HEK293 (cell line): Measurements from ENCODE around the gene SBNO2.
A peak's percentile ranks its signal among the peaks of the same experiment; 100 is the strongest.

Experiments
- BCL11A ChIP-seq: fragments of 450-650 bp; formaldehyde crosslinking; IDR thresholded peaks from 2 replicates; pipeline ENCODE4 v1.5.1; 2016; ENCODE audit warnings: low read depth, missing biosample characterization, missing genetic modification characterization
- BCL11B ChIP-seq: fragments of 450-650 bp; formaldehyde crosslinking; IDR thresholded peaks from 2 replicates; pipeline ENCODE4 v1.5.1; 2016; ENCODE audit warnings: low read depth, missing biosample characterization, missing genetic modification characterization
- EGR2 ChIP-seq: fragments of 450-650 bp; formaldehyde crosslinking; IDR thresholded peaks from 2 replicates; pipeline ENCODE4 v1.5.1; 2016; ENCODE audit warnings: low read depth, missing biosample characterization, missing genetic modification characterization
- KLF1 ChIP-seq: fragments of 450-650 bp; formaldehyde crosslinking; IDR thresholded peaks from 2 replicates; pipeline ENCODE4 v1.5.1; 2016; ENCODE audit warnings: missing biosample characterization, missing genetic modification characterization
- KLF9 ChIP-seq: fragments of 450-650 bp; formaldehyde crosslinking; IDR thresholded peaks from 2 replicates; pipeline ENCODE4 v1.5.1; 2016; ENCODE audit warnings: missing biosample characterization, missing genetic modification characterization, low read depth
- RBAK ChIP-seq: fragments of 450-650 bp; formaldehyde crosslinking; IDR thresholded peaks from 2 replicates; pipeline ENCODE4 v1.5.1; 2016; ENCODE audit warnings: missing biosample characterization, missing genetic modification characterization
- SP7 ChIP-seq: fragments of 450-650 bp; formaldehyde crosslinking; IDR thresholded peaks from 2 replicates; pipeline ENCODE4 v1.5.1; 2016; ENCODE audit warnings: missing biosample characterization, missing genetic modification characterization
- WT1 ChIP-seq: fragments of 450-650 bp; formaldehyde crosslinking; IDR thresholded peaks from 2 replicates; pipeline ENCODE4 v1.5.1; 2016; ENCODE audit warnings: missing biosample characterization, missing genetic modification characterization
- YY1 ChIP-seq: fragments of 450-650 bp; formaldehyde crosslinking; IDR thresholded peaks from 2 replicates; pipeline ENCODE4 v1.5.1; 2018; ENCODE audit warnings: missing biosample characterization, missing genetic modification characterization
- ZBTB17 ChIP-seq: fragments of 450-650 bp; formaldehyde crosslinking; IDR thresholded peaks from 2 replicates; pipeline ENCODE4 v1.5.1; 2016; ENCODE audit warnings: missing biosample characterization, missing genetic modification characterization
- ZBTB7A ChIP-seq: fragments of 450-650 bp; formaldehyde crosslinking; IDR thresholded peaks from 2 replicates; pipeline ENCODE4 v1.5.1; 2016; ENCODE audit warnings: low read depth, missing biosample characterization, missing genetic modification characterization
- ZBTB8A ChIP-seq: fragments of 450-650 bp; formaldehyde crosslinking; IDR thresholded peaks from 2 replicates; pipeline ENCODE4 v1.5.1; 2016; ENCODE audit warnings: missing biosample characterization, missing genetic modification characterization
- ZNF10 ChIP-seq: fragments of 450-650 bp; formaldehyde crosslinking; IDR thresholded peaks from 2 replicates; pipeline ENCODE4 v1.5.1; 2017; ENCODE audit warnings: missing biosample characterization, missing genetic modification characterization
- ZNF133 ChIP-seq: fragments of 450-650 bp; formaldehyde crosslinking; IDR thresholded peaks from 2 replicates; pipeline ENCODE4 v1.5.1; 2016; ENCODE audit warnings: missing biosample characterization, missing genetic modification characterization
- ZNF138 ChIP-seq: fragments of 450-650 bp; formaldehyde crosslinking; IDR thresholded peaks from 2 replicates; pipeline ENCODE4 v1.5.1; 2016; ENCODE audit warnings: missing biosample characterization, missing genetic modification characterization, borderline replicate concordance
- ZNF140 ChIP-seq: fragments of 450-650 bp; formaldehyde crosslinking; IDR thresholded peaks from 2 replicates; pipeline ENCODE4 v1.5.1; 2016; ENCODE audit warnings: missing biosample characterization, missing genetic modification characterization
- ZNF184 ChIP-seq: fragments of 450-650 bp; IDR thresholded peaks from 2 replicates; pipeline ENCODE4 v1.5.1; 2018; ENCODE audit warnings: missing biosample characterization, mild to moderate bottlenecking, missing genetic modification characterization
- ZNF214 ChIP-seq: fragments of 450-650 bp; formaldehyde crosslinking; IDR thresholded peaks from 2 replicates; pipeline ENCODE4 v1.5.1; 2017; ENCODE audit warnings: missing biosample characterization, mild to moderate bottlenecking, missing genetic modification characterization, borderline replicate concordance
- ZNF239 ChIP-seq: fragments of 450-650 bp; formaldehyde crosslinking; IDR thresholded peaks from 2 replicates; pipeline ENCODE4 v1.5.1; 2016; ENCODE audit warnings: missing biosample characterization, missing genetic modification characterization
- ZNF37A ChIP-seq: fragments of 450-650 bp; IDR thresholded peaks from 2 replicates; pipeline ENCODE4 v1.5.1; 2018; ENCODE audit warnings: missing biosample characterization, missing genetic modification characterization
- ZNF501 ChIP-seq: fragments of 450-650 bp; formaldehyde crosslinking; IDR thresholded peaks from 2 replicates; pipeline ENCODE4 v1.5.1; 2016; ENCODE audit warnings: missing biosample characterization, missing genetic modification characterization
- ZNF530 ChIP-seq: fragments of 450-650 bp; formaldehyde crosslinking; IDR thresholded peaks from 2 replicates; pipeline ENCODE4 v1.5.1; 2016; ENCODE audit warnings: low read depth, missing biosample characterization, missing genetic modification characterization
- ZNF549 ChIP-seq: fragments of 450-650 bp; IDR thresholded peaks from 2 replicates; pipeline ENCODE4 v1.5.1; 2018; ENCODE audit warnings: missing biosample characterization, missing genetic modification characterization, mild to moderate bottlenecking, inconsistent platforms, moderate library complexity
- ZNF558 ChIP-seq: fragments of 450-650 bp; formaldehyde crosslinking; IDR thresholded peaks from 2 replicates; pipeline ENCODE4 v1.5.1; 2016; ENCODE audit warnings: missing biosample characterization, missing genetic modification characterization
- ZNF610 ChIP-seq: fragments of 450-650 bp; formaldehyde crosslinking; IDR thresholded peaks from 2 replicates; pipeline ENCODE4 v1.5.1; 2016; ENCODE audit warnings: missing biosample characterization, missing genetic modification characterization, borderline replicate concordance
- ZNF664 ChIP-seq: fragments of 450-650 bp; formaldehyde crosslinking; IDR thresholded peaks from 2 replicates; pipeline ENCODE4 v1.5.1; 2016; ENCODE audit warnings: missing biosample characterization, missing genetic modification characterization
- ZNF76 ChIP-seq: fragments of 450-650 bp; formaldehyde crosslinking; IDR thresholded peaks from 2 replicates; pipeline ENCODE4; 2016; ENCODE audit warnings: low read depth, missing biosample characterization, missing genetic modification characterization, borderline replicate concordance
- ZNF830 ChIP-seq: fragments of 450-650 bp; IDR thresholded peaks from 2 replicates; pipeline ENCODE4 v1.5.0; 2018; ENCODE audit warnings: missing biosample characterization, missing genetic modification characterization, low read depth, mild to moderate bottlenecking, moderate library complexity
- TF ChIP-seq, protein P1 (sequence below): IDR thresholded peaks from 2 replicates; pipeline ENCODE4 v1.6.1; 2011; ENCODE audit warnings: mild to moderate bottlenecking, low read depth, low read length, borderline replicate concordance
- TF ChIP-seq, protein P2 (sequence below): fragments of 450-650 bp; formaldehyde crosslinking; IDR thresholded peaks from 2 replicates; pipeline ENCODE4 v1.5.1; 2016; ENCODE audit warnings: missing biosample characterization, missing genetic modification characterization
- TF ChIP-seq, protein P3 (sequence below): fragments of 450-650 bp; formaldehyde crosslinking; IDR thresholded peaks from 2 replicates; pipeline ENCODE4 v1.5.1; 2016; ENCODE audit warnings: missing biosample characterization, missing genetic modification characterization
- TF ChIP-seq, protein P4 (sequence below): fragments of 450-650 bp; formaldehyde crosslinking; IDR thresholded peaks from 2 replicates; pipeline ENCODE4 v1.5.1; 2016; ENCODE audit warnings: missing biosample characterization, missing genetic modification characterization, borderline replicate concordance

SBNO2 gene

DNA sequence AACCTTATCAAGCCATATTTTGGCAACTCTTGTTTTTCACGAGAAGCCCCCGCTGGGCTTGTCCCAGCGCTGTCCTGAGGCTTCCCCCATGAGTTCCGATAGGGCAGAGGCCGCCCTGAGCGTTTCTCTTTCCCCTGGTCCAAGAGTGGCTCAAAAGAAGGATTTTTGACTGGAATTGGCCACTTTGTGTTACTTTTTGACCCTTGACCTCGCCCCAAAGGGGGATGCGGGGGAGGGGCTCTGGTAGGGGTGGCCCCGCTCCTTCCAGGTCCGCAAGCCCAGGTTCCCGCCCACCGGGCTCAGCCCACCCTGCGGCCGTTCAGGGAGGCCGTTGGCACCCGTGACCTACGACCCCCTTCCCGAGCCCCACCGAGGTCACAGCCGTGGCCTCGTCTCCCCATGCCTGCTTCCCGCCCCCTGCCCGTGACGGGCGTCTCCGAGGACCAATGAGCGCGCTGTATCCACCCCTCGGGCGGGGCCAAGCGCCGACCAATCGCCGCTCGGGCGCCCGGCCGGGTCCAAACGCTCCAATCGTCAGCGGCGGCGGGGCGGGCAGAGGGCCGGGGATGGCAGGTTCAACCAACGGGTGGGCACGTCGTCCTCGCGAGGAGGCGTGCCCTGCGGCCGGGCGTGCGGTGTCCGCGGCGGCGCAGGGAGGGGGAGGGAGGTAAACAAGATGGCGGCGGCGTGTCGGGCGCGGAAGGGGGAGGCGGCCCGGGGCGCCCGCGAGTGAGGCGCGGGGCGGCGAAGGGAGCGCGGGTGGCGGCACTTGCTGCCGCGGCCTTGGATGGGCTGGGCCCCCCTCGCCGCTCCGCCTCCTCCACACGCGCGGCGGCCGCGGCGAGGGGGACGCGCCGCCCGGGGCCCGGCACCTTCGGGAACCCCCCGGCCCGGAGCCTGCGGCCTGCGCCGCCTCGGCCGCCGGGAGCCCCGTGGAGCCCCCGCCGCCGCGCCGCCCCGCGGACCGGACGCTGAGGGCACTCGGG, 31.3 kb upstream of the SBNO2 start, which contains the start of gene STK11 (continued):
- TF ChIP-seq, protein P1, sequence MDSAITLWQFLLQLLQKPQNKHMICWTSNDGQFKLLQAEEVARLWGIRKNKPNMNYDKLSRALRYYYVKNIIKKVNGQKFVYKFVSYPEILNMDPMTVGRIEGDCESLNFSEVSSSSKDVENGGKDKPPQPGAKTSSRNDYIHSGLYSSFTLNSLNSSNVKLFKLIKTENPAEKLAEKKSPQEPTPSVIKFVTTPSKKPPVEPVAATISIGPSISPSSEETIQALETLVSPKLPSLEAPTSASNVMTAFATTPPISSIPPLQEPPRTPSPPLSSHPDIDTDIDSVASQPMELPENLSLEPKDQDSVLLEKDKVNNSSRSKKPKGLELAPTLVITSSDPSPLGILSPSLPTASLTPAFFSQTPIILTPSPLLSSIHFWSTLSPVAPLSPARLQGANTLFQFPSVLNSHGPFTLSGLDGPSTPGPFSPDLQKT: no peak
- TF ChIP-seq ZNF530 (tag by site-specific recombination): no peak
- no peak for TF ChIP-seq ZNF664 (tag by site-specific recombination)
- TF ChIP-seq SP7 (tag by site-specific recombination): peak; percentile 73
- peak; percentile 74 for TF ChIP-seq YY1 (tag by site-specific recombination)
- 0 out of 2 replicates have a peak, but pooled peaks have one; percentile 37 for TF ChIP-seq ZNF76 (tag by site-specific recombination)
- TF ChIP-seq EGR2 (tag by site-specific recombination): no peak
- no peak for TF ChIP-seq ZNF610
- no peak for TF ChIP-seq WT1
- TF ChIP-seq ZBTB8A (tag by site-specific recombination): peak; percentile 72
- no peak for TF ChIP-seq ZNF214 (tag by site-specific recombination)
- no peak for TF ChIP-seq ZNF133
- TF ChIP-seq ZNF138: no peak
- TF ChIP-seq ZNF549 (tag by site-specific recombination): no peak
- no peak for TF ChIP-seq ZNF239 (tag by site-specific recombination)
- TF ChIP-seq ZBTB7A: peak; percentile 97
- TF ChIP-seq, protein P2, sequence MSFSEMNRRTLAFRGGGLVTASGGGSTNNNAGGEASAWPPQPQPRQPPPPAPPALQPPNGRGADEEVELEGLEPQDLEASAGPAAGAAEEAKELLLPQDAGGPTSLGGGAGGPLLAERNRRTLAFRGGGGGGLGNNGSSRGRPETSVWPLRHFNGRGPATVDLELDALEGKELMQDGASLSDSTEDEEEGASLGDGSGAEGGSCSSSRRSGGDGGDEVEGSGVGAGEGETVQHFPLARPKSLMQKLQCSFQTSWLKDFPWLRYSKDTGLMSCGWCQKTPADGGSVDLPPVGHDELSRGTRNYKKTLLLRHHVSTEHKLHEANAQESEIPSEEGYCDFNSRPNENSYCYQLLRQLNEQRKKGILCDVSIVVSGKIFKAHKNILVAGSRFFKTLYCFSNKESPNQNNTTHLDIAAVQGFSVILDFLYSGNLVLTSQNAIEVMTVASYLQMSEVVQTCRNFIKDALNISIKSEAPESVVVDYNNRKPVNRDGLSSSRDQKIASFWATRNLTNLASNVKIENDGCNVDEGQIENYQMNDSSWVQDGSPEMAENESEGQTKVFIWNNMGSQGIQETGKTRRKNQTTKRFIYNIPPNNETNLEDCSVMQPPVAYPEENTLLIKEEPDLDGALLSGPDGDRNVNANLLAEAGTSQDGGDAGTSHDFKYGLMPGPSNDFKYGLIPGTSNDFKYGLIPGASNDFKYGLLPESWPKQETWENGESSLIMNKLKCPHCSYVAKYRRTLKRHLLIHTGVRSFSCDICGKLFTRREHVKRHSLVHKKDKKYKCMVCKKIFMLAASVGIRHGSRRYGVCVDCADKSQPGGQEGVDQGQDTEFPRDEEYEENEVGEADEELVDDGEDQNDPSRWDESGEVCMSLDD (tag by site-specific recombination): peak; percentile 99
- no peak for TF ChIP-seq ZBTB17
- no peak for TF ChIP-seq ZNF501 (tag by site-specific recombination)
- TF ChIP-seq ZNF830 (tag by site-specific recombination): no peak
- peak; percentile 99 for TF ChIP-seq BCL11B (tag by site-specific recombination)
- no peak for TF ChIP-seq ZNF140 (tag by site-specific recombination)
- TF ChIP-seq, protein P3, sequence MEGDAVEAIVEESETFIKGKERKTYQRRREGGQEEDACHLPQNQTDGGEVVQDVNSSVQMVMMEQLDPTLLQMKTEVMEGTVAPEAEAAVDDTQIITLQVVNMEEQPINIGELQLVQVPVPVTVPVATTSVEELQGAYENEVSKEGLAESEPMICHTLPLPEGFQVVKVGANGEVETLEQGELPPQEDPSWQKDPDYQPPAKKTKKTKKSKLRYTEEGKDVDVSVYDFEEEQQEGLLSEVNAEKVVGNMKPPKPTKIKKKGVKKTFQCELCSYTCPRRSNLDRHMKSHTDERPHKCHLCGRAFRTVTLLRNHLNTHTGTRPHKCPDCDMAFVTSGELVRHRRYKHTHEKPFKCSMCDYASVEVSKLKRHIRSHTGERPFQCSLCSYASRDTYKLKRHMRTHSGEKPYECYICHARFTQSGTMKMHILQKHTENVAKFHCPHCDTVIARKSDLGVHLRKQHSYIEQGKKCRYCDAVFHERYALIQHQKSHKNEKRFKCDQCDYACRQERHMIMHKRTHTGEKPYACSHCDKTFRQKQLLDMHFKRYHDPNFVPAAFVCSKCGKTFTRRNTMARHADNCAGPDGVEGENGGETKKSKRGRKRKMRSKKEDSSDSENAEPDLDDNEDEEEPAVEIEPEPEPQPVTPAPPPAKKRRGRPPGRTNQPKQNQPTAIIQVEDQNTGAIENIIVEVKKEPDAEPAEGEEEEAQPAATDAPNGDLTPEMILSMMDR (tag by site-specific recombination): no peak
- TF ChIP-seq ZNF37A (tag by site-specific recombination): no peak
- no peak for TF ChIP-seq RBAK (tag by site-specific recombination)
- peak; percentile 95 for TF ChIP-seq BCL11A (tag by site-specific recombination)
- no peak for TF ChIP-seq ZNF184 (tag by site-specific recombination)
- peak; percentile 74 for TF ChIP-seq KLF9 (tag by site-specific recombination)
- TF ChIP-seq ZNF10 (tag by site-specific recombination): no peak
- TF ChIP-seq, protein P4, sequence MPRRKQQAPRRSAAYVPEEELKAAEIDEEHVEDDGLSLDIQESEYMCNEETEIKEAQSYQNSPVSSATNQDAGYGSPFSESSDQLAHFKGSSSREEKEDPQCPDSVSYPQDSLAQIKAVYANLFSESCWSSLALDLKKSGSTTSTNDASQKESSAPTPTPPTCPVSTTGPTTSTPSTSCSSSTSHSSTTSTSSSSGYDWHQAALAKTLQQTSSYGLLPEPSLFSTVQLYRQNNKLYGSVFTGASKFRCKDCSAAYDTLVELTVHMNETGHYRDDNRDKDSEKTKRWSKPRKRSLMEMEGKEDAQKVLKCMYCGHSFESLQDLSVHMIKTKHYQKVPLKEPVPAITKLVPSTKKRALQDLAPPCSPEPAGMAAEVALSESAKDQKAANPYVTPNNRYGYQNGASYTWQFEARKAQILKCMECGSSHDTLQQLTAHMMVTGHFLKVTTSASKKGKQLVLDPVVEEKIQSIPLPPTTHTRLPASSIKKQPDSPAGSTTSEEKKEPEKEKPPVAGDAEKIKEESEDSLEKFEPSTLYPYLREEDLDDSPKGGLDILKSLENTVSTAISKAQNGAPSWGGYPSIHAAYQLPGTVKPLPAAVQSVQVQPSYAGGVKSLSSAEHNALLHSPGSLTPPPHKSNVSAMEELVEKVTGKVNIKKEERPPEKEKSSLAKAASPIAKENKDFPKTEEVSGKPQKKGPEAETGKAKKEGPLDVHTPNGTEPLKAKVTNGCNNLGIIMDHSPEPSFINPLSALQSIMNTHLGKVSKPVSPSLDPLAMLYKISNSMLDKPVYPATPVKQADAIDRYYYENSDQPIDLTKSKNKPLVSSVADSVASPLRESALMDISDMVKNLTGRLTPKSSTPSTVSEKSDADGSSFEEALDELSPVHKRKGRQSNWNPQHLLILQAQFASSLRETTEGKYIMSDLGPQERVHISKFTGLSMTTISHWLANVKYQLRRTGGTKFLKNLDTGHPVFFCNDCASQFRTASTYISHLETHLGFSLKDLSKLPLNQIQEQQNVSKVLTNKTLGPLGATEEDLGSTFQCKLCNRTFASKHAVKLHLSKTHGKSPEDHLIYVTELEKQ (tag by site-specific recombination): no peak
- peak; percentile 43 for TF ChIP-seq KLF1 (tag by site-specific recombination)
- no peak for TF ChIP-seq ZNF558
